Pancreas (tissue), 10 donors: ENCODE measurements around the gene SLC1A7. TPM values are rescaled to one million over a fixed set of nuclear protein-coding genes. Genes with fewer than 3 reads are reported as not detected.

ENCODE experiments used
- ATAC-seq, 4 donors: fragments of 200-7000 bp; cut with Tn5 transposase; one replicate each; pipeline versions ENCODE4 v1.8.0 to v1.9.1; 2020; ENCODE audit warnings: mild to moderate bottlenecking in 4 of 4, moderate library complexity in 4 of 4
- DNase-seq, 6 donors: peaks; one replicate each; pipeline ENCODE4 v3.0.0-alpha.2; 2020
- FAIRE-seq: peaks from 2 replicates; lab custom pipeline; 2012; peaks lifted over from hg19 to GRCh38; lab: Jason Lieb, UNC
- H3K27ac ChIP-seq, 4 donors: fragments of 200-600 bp; sonication (generic); 1 replicate in 3 of 4; 2 replicates in 1 of 4; pipeline versions ENCODE4 v1.5.0 to v1.8.0; 2020
- H3K27me3 ChIP-seq, 4 donors: fragments of 200-600 bp; one replicate each; pipeline ENCODE4 v1.8.0; 2021
- H3K36me3 ChIP-seq, 3 donors: fragments of 200-600 bp; sonication (generic) in 1 of 3; one replicate each; pipeline versions ENCODE4 v1.5.0 to v1.8.0; 2020 to 2021
- H3K4me1 ChIP-seq, 3 donors: fragments of 200-600 bp; one replicate each; pipeline ENCODE4 v1.8.0; 2021
- H3K4me3 ChIP-seq, 4 donors: fragments of 200-600 bp; sonication (generic) in 2 of 4; one replicate each; pipeline versions ENCODE4 v1.5.0 to v1.8.0; 2020 to 2021
- H3K9me3 ChIP-seq, 4 donors: fragments of 200-600 bp; one replicate each; pipeline ENCODE4 v1.8.0; 2021
- WGBS, 2 donors: extraction: QIAGEN DNeasy Blood & Tissue Kit; methylation state at CpG; one replicate each; pipeline ENCODE4 v1.1.7; 2013; 5-methylcytosine and 5-hydroxymethylcytosine counted together
- intact Hi-C, 3 donors: fragments of 100-400 bp; cut with DNase I; formaldehyde crosslinking; loops; one replicate each; pipeline versions ENCODE4 v1.11.1 to v1.14.2; 2022
- polyA plus RNA-seq, 2 donors: library from polyadenylated mRNA; stranded (reverse); fragments of 200-250 nt; gene quantifications; one replicate each; pipeline ENCODE4 v1.2.3, GENCODE V29; 2013
- total RNA-seq, 6 donors: library from RNA; stranded (reverse); fragmentation: NEBNext Ultra II Directional in 4 of 6; extraction: Animal tissue kit (Norgen Biotek cat#: 25700) in 4 of 6; gene quantifications; one replicate each; pipeline versions ENCODE4 v1.2.1 to v1.2.4, GENCODE V29; 2021 to 2023
- TF ChIP-seq, protein P1 (sequence below), 4 donors: fragments of 200-600 bp; sonication (generic) in 3 of 4; IDR thresholded peaks; one replicate each; pipeline versions ENCODE4 v1.5.0 to v1.8.0; 2021; ENCODE audit warnings: antibody characterized with exemption in 4 of 4
- donor health status: healthy with polysubstance abuse.
- donor health status: DM: no; HTN: no; CAD: no; lungs with moderate emphysema.
- donor health status: DM: no; HTN: no; CAD: no.
- donor health status: control.
- donor health status: control.
- donor health status: Bipolar disorder and iron deficiency.
- donor health status: DM: yes; HTN: yes; CAD: no.
- donor health status: DM: no; HTN: no; CAD: no.
- donor health status: DM: no; HTN: no; CAD: no.
- donor health status: DM: yes; HTN: yes; CAD: no.

The SLC1A7 gene
- total and polyA plus RNA-seq, 8 donors: 0.15 to 0.35 TPM; not detected in 6

DNA sequence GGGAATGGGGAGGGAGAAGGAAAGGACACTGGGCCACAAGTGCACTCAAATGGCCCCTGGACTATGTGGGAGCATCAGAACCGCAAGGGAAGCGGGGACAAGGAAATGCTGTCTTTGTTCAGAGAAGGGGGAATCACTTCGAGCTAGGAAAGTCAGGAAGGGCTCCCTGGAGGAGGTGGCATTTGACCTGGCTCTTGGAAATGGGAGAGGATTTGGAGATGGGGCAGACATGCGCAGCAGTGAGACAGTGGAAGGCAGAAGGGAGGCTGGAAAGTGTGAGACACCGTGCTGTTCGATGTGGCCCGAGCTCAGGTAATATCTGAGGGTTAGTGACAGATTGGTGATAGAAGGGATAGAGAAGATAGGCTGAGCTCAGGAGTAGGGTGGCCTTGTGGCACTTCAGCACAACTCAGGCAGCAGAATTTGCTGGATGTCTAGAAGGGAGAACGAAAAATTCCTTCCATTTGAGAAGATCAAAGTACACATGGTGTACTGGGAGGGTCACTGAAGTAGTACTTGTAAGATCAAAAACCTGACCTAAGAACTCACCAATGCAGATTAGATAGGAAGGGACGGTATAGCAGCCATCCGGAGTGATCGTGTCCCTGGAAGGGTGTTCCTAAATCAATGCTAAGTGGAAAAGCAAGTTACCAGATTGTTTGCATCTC is 25.4 kb downstream of the SLC1A7 start:
- no peak overlapping the region for H3K27ac ChIP-seq
- no peaks in the 10 kb centered on the region for H3K36me3 ChIP-seq
- no peak for FAIRE-seq
- H3K9me3 ChIP-seq: no peaks in the 10 kb centered on the region
- no peaks in the 10 kb centered on the region for H3K27me3 ChIP-seq
- TF ChIP-seq, protein P1, sequence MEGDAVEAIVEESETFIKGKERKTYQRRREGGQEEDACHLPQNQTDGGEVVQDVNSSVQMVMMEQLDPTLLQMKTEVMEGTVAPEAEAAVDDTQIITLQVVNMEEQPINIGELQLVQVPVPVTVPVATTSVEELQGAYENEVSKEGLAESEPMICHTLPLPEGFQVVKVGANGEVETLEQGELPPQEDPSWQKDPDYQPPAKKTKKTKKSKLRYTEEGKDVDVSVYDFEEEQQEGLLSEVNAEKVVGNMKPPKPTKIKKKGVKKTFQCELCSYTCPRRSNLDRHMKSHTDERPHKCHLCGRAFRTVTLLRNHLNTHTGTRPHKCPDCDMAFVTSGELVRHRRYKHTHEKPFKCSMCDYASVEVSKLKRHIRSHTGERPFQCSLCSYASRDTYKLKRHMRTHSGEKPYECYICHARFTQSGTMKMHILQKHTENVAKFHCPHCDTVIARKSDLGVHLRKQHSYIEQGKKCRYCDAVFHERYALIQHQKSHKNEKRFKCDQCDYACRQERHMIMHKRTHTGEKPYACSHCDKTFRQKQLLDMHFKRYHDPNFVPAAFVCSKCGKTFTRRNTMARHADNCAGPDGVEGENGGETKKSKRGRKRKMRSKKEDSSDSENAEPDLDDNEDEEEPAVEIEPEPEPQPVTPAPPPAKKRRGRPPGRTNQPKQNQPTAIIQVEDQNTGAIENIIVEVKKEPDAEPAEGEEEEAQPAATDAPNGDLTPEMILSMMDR (IDR thresholded peaks at IDR 0.05): no peak
- no peaks in the 10 kb centered on the region for H3K4me1 ChIP-seq
- H3K4me3 ChIP-seq: no peak overlapping the region
- ATAC-seq: no peak
- WGBS, 2 donors: 86 to 90% methylated on average over 11 of the region's 11 CpGs
- no peak for DNase-seq
- intact Hi-C loops: no loop called here

DNA sequence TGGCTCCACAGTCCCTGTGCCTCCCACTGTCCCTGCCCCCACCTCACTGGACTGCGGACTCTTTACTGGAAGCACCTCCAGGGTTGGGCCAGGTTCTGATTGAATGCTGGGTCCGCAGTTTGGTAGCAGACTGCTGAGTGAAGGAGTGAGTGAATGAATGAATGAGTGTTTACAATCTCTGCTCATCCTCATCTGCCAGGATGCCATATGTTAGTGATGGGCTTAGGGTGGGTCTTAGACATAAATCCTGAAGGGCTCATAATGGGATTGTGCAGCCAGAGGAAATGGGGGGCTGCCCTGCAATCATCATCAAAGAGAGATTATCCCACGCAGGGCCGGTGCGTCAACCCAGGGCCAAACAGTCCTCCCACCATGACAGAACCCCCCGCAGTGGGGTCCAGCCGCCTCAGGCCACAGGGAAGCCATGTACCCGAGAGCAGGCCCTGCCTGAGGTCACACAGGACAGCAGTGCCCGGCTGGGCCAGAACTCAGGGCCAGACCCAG is 26.1 kb downstream of the SLC1A7 start:
- Histone ChIP-seq H3K27me3 (no peaks in the 10 kb centered on the region), H3K27ac (no peak overlapping the region), H3K4me1 (no peaks in the 10 kb centered on the region), H3K9me3 (no peaks in the 10 kb centered on the region), H3K36me3 (no peaks in the 10 kb centered on the region), H3K4me3 (no peak overlapping the region)
- intact Hi-C loops: no loop called here
- FAIRE-seq (no peak), ATAC-seq (no peak), DNase-seq (no peak)
- WGBS, 2 donors: 71 to 77% methylated on average over 9 of the region's 9 CpGs
- TF ChIP-seq, protein P1 (IDR thresholded peaks at IDR 0.05): no peak

DNA sequence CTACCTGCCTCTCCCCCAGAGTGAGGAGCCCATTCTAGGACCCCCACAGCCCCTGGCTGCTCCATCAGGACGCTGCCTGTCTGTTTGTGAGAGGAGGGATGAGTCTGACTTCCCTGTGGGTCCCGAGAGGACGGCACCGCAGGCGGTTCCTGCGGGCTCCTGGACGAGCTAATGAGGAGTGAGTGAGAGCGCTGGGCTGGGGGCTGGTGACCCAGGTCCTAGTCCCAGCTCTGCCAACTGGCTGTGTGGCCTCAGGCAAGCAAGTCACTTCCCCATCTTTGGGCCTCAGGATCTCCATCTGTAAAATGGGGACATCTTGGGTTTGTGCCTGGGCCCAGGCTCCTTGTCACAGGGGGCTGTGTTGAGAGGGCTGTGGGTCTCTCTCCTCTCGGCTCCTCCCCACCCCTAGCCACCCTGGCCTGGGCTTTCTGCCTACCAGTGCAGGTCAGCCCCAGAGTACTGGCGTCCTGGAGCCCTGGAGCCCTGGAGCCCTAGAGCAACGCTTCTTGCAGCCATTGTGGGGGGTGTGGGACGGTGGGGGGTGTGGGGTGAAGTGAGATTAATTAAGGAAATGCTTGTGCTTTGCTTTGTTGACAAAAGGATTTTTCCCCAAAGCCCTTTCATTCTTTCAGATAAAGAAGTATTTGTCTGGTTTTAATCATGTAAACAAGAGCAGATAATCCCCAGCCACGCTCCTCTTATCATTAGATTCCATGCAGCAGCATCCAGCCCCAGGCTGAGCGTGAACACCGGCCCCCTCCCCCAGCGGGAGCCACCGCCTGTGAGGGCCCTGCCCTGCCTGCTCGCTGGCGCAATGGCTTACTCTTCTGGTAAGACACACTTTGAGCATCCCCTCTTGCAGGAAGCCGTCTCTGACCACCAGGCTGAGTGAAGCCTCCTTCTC is 26.8 kb downstream of the SLC1A7 start:
- H3K27me3 ChIP-seq: no peaks in the 10 kb centered on the region
- H3K4me1 ChIP-seq: no peaks in the 10 kb centered on the region
- TF ChIP-seq, protein P1 (IDR thresholded peaks at IDR 0.05): no peak
- WGBS, 2 donors: 47 to 51% methylated on average over 20 of the region's 20 CpGs
- ATAC-seq (peak; percentile 49 to 85 (median 66)), DNase-seq (peak in 3 of 6 donors; percentile 30 to 42 (median 39)), FAIRE-seq (no peak)
- intact Hi-C loops: no loop called here
- H3K27ac ChIP-seq: no peak overlapping the region
- no peaks in the 10 kb centered on the region for H3K9me3 ChIP-seq
- H3K36me3 ChIP-seq: no peaks in the 10 kb centered on the region
- no peak overlapping the region for H3K4me3 ChIP-seq

DNA sequence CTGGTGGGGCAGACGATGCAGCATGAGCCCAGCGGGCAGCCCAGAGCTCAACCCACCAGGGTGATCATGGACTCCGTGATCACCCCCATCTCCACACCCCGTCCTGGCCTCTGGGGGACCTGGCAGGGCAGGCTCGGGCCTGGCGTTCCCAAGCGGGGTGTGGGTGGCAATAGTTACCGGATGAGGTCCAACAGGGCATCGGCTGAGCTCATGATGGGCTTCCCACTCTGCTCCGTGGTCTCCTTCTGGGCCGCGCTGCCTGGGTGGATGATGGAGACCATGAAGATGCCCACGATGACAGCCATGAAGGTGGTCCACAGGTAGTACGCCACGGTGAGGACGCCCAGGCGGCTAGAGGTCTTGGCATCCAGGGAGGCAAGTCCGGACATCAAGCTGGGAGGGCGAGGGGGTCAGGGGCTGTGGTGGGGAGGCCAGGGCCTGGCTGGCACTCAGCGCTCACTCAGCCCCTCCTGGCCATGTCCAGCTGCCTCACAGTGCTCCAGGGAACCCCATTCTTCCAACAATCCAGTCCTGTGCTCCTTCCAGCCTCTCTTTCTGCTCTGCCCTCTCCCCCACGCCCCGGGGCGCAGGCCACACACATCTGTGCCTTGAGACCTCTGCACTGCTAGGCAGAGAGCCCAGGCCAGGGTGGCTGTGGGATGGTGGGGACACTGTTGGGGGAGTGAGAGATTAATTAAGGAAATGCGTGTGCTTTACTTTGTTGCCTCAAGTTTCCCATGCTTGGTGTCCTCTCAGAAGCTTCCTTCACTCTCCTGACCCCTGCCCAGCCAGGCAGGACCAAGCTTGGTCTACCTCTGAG is 27.6 kb downstream of the SLC1A7 start:
- FAIRE-seq: no peak
- Histone ChIP-seq H3K9me3 (no peaks in the 10 kb centered on the region), H3K36me3 (no peaks in the 10 kb centered on the region), H3K4me3 (no peak overlapping the region), H3K4me1 (no peaks in the 10 kb centered on the region), H3K27me3 (no peaks in the 10 kb centered on the region), H3K27ac (no peak overlapping the region)
- TF ChIP-seq, protein P1 (IDR thresholded peaks at IDR 0.05): no peak
- 89 to 93% methylated on average over 24 of the region's 24 CpGs for WGBS, 2 donors
- intact Hi-C loops: no loop called here
- ATAC-seq: no peak
- DNase-seq: no peak
